Psoas muscle (tissue), 8 donors: ENCODE results near the gene CCDC78. TPM values are rescaled to one million over a fixed set of nuclear protein-coding genes. Genes with fewer than 3 reads are reported as not detected.

Experiments
- ATAC-seq, 4 donors: fragments of 200-7000 bp; cut with Tn5 transposase; one replicate each; pipeline ENCODE4 v1.9.1; 2020; ENCODE audit warnings: moderate library complexity in 3 of 4, mild to moderate bottlenecking in 2 of 4
- DNase-seq, 2 donors: peaks; one replicate each; pipeline ENCODE4 v3.0.0-alpha.2; 2020
- H3K27ac ChIP-seq: fragments of 200-600 bp; one replicate; pipeline ENCODE4 v1.8.0; 2022
- H3K27me3 ChIP-seq, 3 donors: fragments of 200-600 bp in 1 of 3; one replicate each; pipeline versions ENCODE4 v1.6.1 to v1.8.0; 2013 to 2022; ENCODE audit warnings: low read length in 2 of 3, mild to moderate bottlenecking in 2 of 3, moderate library complexity in 1 of 3; ENCODE audit not compliant: insufficient read depth in 3 of 3
- H3K36me3 ChIP-seq, 2 donors: fragments of 200-600 bp in 1 of 2; one replicate each; pipeline versions ENCODE4 v1.6.1 to v1.8.0; 2013 to 2022; ENCODE audit warnings: low read depth in 1 of 2, mild to moderate bottlenecking in 1 of 2, moderate library complexity in 1 of 2; ENCODE audit not compliant: insufficient read depth in 1 of 2
- H3K4me1 ChIP-seq: fragments of 200-600 bp; one replicate; pipeline ENCODE4 v1.8.0; 2022
- H3K4me3 ChIP-seq: fragments of 200-600 bp; one replicate; pipeline ENCODE4 v1.8.0; 2022; ENCODE audit warnings: mild to moderate bottlenecking
- H3K9me3 ChIP-seq: fragments of 200-600 bp; one replicate; pipeline ENCODE4 v1.8.0; 2022
- WGBS, 3 donors: extraction: QIAGEN DNeasy Blood & Tissue Kit; methylation state at CpG; one replicate each; pipeline versions ENCODE4 v1.1.6 to v1.1.7; 2013; 5-methylcytosine and 5-hydroxymethylcytosine counted together
- intact Hi-C, 2 donors: fragments of 100-400 bp; cut with DNase I; formaldehyde crosslinking; loops; one replicate each; pipeline versions ENCODE4 v1.11.0 to v1.14.2; 2022
- polyA plus RNA-seq, 3 donors: library from polyadenylated mRNA; stranded (reverse); fragments of 200-250 nt; gene quantifications; one replicate each; pipeline ENCODE4 v1.2.3, GENCODE V29; 2013
- total RNA-seq, 4 donors: library from RNA; stranded (reverse); fragmentation: NEBNext Ultra II Directional in 2 of 4; extraction: Animal tissue kit (Norgen Biotek cat#: 25700) in 2 of 4; gene quantifications; one replicate each; pipeline versions ENCODE4 v1.2.1 to v1.2.4, GENCODE V29; 2021 to 2023
- TF ChIP-seq, protein P1 (sequence below): fragments of 200-600 bp; IDR thresholded peaks from one replicate; pipeline ENCODE4 v1.8.0; 2022; ENCODE audit warnings: antibody characterized with exemption
- donor health status: healthy with polysubstance abuse.
- donor health status: DM: no; HTN: no; CAD: no; lungs with moderate emphysema.
- donor health status: Bipolar disorder and iron deficiency.
- donor health status: healthy.
- donor health status: DM: yes; HTN: yes; CAD: no.
- donor health status: DM: no; HTN: no; CAD: no.
- donor health status: DM: no; HTN: no; CAD: no.
- donor health status: DM: yes; HTN: yes; CAD: no.

The CCDC78 gene
- total and polyA plus RNA-seq, 7 donors: 0.11 to 0.16 (median 0.12) TPM; not detected in 4

DNA sequence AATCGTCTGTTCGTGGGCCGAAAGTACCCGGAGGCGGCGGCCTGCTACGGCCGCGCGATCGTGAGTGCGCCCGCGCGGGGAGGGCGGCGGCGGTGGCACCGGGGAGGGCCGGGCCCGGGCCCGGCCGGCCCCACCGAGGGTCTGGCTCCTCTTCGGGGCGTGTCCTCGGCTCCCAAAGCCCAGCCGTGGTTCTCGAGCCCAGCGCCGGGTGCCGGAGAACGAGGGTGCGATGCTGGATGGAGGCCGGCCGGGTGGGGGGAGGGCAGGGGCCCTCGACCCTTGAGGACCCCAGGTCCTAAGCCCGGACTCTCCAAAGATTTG lies 45.7 kb downstream of the CCDC78 start:
- Histone ChIP-seq H3K4me3 (peak overlapping the region; percentile 85), H3K27me3 (no peaks in the 10 kb centered on the region), H3K36me3 (peaks cover 5 to 20% of the 10 kb centered on the region in 2 donors), H3K4me1 (peaks cover 40% of the 10 kb centered on the region), H3K27ac (peak overlapping the region; percentile 97), H3K9me3 (no peaks in the 10 kb centered on the region)
- 0 to 1% (median 0%) methylated on average over 32 to 38 of the region's 38 CpGs for WGBS, 3 donors
- TF ChIP-seq, protein P1, sequence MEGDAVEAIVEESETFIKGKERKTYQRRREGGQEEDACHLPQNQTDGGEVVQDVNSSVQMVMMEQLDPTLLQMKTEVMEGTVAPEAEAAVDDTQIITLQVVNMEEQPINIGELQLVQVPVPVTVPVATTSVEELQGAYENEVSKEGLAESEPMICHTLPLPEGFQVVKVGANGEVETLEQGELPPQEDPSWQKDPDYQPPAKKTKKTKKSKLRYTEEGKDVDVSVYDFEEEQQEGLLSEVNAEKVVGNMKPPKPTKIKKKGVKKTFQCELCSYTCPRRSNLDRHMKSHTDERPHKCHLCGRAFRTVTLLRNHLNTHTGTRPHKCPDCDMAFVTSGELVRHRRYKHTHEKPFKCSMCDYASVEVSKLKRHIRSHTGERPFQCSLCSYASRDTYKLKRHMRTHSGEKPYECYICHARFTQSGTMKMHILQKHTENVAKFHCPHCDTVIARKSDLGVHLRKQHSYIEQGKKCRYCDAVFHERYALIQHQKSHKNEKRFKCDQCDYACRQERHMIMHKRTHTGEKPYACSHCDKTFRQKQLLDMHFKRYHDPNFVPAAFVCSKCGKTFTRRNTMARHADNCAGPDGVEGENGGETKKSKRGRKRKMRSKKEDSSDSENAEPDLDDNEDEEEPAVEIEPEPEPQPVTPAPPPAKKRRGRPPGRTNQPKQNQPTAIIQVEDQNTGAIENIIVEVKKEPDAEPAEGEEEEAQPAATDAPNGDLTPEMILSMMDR: no peak
- ATAC-seq (no peak), DNase-seq (no peak)
- intact Hi-C loops: no loop called here

DNA sequence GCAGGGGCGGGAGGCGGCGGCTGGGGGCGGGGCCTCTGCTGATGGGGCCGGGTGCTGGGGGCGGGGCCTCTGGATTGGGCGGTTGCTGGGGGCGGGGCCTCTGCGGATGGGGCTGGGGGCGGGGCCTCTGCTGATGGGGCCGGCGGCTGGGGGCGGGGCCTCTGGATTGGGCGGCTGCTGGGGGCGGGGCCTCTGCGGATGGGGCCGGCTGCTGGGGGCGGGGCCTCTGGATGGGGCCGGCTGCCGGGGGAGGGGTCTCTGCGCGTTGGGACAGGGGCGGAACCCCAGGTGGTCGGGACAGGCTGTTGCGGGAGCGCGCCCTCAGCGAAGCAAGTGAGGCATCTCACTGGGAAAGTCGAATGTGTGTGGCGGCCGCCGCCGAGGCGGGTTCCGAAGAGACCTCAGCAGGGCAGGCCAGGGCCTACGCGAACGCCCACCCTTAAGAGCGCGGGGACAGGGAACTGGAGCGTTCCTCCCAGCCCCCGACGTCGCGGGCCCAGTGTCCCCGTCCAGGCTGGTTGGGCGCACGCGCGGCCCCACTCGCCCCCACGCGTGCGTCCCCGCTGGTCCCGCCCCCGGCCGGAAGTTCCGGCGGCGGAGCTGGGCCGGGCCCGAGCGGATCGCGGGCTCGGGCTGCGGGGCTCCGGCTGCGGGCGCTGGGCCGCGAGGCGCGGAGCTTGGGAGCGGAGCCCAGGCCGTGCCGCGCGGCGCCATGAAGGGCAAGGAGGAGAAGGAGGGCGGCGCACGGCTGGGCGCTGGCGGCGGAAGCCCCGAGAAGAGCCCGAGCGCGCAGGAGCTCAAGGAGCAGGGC lies 46.2 kb downstream of the CCDC78 start, which contains the start of gene STUB1:
TSS of gene STUB1 (plus strand) at position 597 of the 811 bp plus-strand sequence. CDS start at position 713, 116 bp downstream.
- Histone ChIP-seq H3K9me3 (no peaks in the 10 kb centered on the region), H3K4me1 (peaks cover 40% of the 10 kb centered on the region), H3K27me3 (no peaks in the 10 kb centered on the region), H3K36me3 (peaks cover 5 to 20% of the 10 kb centered on the region in 2 donors), H3K4me3 (peak within 1 kb of the TSS; percentile 85), H3K27ac (peak within 1 kb of the TSS; percentile 97)
- WGBS, 3 donors: 0 to 1% (median 1%) methylated on average over 42 to 91 of the region's 91 CpGs
- DNase-seq (peak; percentile 89 to 94), ATAC-seq (peak; percentile 79 to 80 (median 80))
- TF ChIP-seq, protein P1: no peak
- intact Hi-C loops: no loop called here

DNA sequence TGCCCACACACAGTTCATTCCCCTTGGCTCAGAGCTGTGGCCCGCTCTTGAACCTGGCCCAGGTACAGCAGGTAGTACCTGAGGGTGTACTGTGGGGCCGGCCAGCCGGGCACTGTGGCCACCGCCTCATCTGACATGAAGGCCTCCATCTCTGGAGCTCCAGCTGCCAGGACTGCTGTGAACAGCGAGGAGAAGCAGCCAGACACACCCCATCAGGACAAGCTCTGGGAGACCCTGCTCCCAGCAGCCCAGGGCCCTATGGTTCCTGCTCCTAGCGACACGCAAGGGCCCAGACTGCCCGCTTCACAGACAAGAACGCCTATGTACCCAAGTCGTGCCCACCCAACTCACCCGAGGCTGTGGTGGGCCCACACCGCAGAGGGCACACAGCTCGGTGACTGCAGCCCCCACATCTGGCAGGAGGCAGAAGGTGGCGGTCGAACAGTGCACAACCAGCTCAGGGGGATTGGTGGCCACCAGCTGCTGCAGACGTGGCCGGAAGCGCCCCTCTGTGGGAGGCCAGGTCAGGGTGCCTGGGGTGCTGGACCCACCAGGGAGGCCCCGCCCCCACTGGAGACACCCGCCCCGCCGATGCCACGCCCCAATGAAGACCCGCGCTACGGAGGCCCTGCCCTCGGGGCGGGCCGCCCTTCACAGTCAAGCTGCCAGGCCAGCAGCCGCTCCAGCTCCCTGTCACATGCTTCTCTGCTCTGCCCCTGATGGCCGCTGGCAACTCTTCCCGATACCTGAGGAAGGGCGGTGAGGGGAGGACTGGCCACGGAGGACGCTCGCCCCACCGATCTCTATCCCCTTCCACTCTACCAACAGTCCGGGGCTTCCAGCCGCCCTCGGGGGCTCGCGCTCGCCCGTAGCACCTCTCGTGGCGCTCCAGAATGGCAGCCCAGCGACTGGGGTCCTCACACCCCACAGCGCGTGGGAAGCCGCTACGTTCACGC lies 47.1 kb downstream of the CCDC78 start:
- peaks cover 5 to 20% of the 10 kb centered on the region in 2 donors for H3K36me3 ChIP-seq

DNA sequence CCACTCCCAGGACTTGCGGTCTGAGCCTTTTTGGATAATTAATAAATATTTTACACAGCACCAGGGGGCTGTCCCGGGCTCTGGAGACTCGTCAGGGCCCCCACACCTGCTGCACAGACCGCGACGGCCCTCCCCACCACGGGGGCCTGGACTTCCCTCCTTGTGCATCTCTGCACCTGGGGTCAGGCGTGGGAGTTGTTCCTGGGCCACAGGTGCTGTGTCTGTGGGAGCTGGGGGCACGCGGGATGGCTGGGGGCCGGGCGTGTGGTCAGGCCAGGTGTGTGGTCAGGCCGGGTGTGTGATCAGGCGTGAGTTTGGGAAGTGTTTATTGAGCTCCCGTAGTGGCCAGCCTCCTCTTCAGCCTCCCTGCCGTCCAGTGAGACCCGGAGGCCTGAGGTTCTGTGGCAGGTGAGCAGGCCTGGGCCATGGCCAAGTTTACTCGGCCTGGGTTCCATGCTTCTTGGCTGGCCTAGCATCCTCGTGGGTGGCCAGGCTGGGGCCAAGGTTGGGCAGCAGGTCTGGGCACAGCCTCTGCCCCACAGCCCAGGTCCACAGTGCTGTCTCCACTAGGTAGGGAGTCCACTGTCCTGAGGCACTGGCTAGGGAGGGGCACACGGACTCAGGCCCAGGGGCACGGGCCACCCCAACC lies 47.9 kb downstream of the CCDC78 start:
- no peak overlapping the region for H3K4me3 ChIP-seq
- ATAC-seq: no peak
- no peak overlapping the region for H3K27ac ChIP-seq
- H3K36me3 ChIP-seq: peaks cover 5 to 23% of the 10 kb centered on the region in 2 donors
- intact Hi-C loops: no loop called here
- TF ChIP-seq, protein P1: no peak
- no peak for DNase-seq
- WGBS, 3 donors: 61 to 72% (median 63%) methylated on average over 21 of the region's 21 CpGs
- H3K4me1 ChIP-seq: peaks cover 32% of the 10 kb centered on the region
- no peaks in the 10 kb centered on the region for H3K9me3 ChIP-seq
- H3K27me3 ChIP-seq: no peaks in the 10 kb centered on the region

More for the DNA sequence above, 47.1 kb downstream of the CCDC78 start:
- Histone ChIP-seq H3K9me3 (no peaks in the 10 kb centered on the region), H3K4me1 (peaks cover 37% of the 10 kb centered on the region), H3K27ac (peak overlapping the region; percentile 81), H3K27me3 (no peaks in the 10 kb centered on the region), H3K4me3 (peak overlapping the region; percentile 85)
- DNase-seq (peak; percentile 76 to 82), ATAC-seq (peak; percentile 26 to 36 (median 29))
- 20 to 26% (median 22%) methylated on average over 44 to 52 of the region's 52 CpGs for WGBS, 3 donors
- TF ChIP-seq, protein P1: no peak
- intact Hi-C loops: no loop called here
